ENCODE data around the gene CMC2. TPM values are rescaled to one million over a fixed set of nuclear protein-coding genes. Genes with fewer than 3 reads are reported as not detected.

CMC2 gene
- 64.2 and 65.7 TPM in 2 replicates for total RNA-seq (2021)
- long read RNA-seq, full-length matches to known transcripts = 12 of 24 reads
- long read RNA-seq, partial matches to known transcripts = 0 of 24 reads
- long read RNA-seq, other reads (novel, unspliced or antisense) = 12 of 24 reads

GRCh38 chr16:81006813-81007695, at the start of gene CMC2, which contains the start of gene CENPN:
CMC2 (minus strand) TSS chr16:81006885; CDS start chr16:80997394, 9,491 bp downstream.
CENPN (plus strand) TSS chr16:81007214; CDS start chr16:81011940, 4,726 bp downstream.
- H3K36me3 Mint-ChIP-seq (ENCODE audit: insufficient read depth in 1 of 3, low read depth in 3 of 3) = peaks cover 7 to 22% (median 20%) of the 10 kb centered on the region in 3 experiments
- peaks cover 33% of the 10 kb centered on the region; the same call in 1 of the 2 replicates for H3K79me2 ChIP-seq (ENCODE audit: insufficient read depth, low read length)
- H2AFZ ChIP-seq (ENCODE audit: low read length) = no peak within 1 kb of the TSS
- peak within 1 kb of the TSS; percentile 98 for H3K9ac ChIP-seq (ENCODE audit: extremely low read depth, insufficient read length, low read length)
- no peak within 1 kb of the TSS for H3T11ph ChIP-seq (ENCODE audit: low read length)
- peak; percentile 98 for DNase-seq
- peak within 1 kb of the TSS; percentile 93 for H3K56ac ChIP-seq (ENCODE audit: insufficient read length, low read depth, low read length)
- H3K14ac ChIP-seq (ENCODE audit: insufficient read depth, low read length) = peak within 1 kb of the TSS; percentile 100
- no peaks in the 10 kb centered on the region for H3K27me3 ChIP-seq (ENCODE audit: insufficient read depth, low read length)
- peaks cover 18 to 25% of the 10 kb centered on the region in 2 experiments for H3K4me1 Mint-ChIP-seq
- no peak within 1 kb of the TSS for H2BK12ac ChIP-seq (ENCODE audit: insufficient read length, low read depth, low read length)
- peak within 1 kb of the TSS; percentile 98 for H4K5ac ChIP-seq (ENCODE audit: insufficient read length, low read depth, low read length)
- no peak for TF ChIP-seq CTCF (conservative IDR thresholded peaks at IDR 0.05)
- H3K18ac ChIP-seq (ENCODE audit: insufficient read length, low read depth, low read length) = peak within 1 kb of the TSS; percentile 100
- H3K79me1 ChIP-seq (ENCODE audit: insufficient read depth, low read depth, low read length, poor library complexity, severe bottlenecking) = peaks cover 17% of the 10 kb centered on the region
- H3K9me3 Mint-ChIP-seq = no peaks in the 10 kb centered on the region; a peak in 1 of 5 replicates
- H2BK20ac ChIP-seq (ENCODE audit: low read depth, low read length, poor library complexity, severe bottlenecking) = no peak within 1 kb of the TSS
- H4K20me1 ChIP-seq (ENCODE audit: control insufficient read depth, insufficient read depth, insufficient read length) = no peaks in the 10 kb centered on the region
- H4K91ac ChIP-seq (ENCODE audit: insufficient read length, low read depth, low read length) = no peak within 1 kb of the TSS
- peak within 1 kb of the TSS; percentile 73 for H3K27ac ChIP-seq (ENCODE audit: insufficient read length, low read depth, low read length)
- H2AK5ac ChIP-seq (ENCODE audit: insufficient read length, low read length) = no peak within 1 kb of the TSS
- H3K23me2 ChIP-seq (ENCODE audit: insufficient read length, low read depth, low read length, poor library complexity, severe bottlenecking) = no peaks in the 10 kb centered on the region
- no peaks in the 10 kb centered on the region for H3K4me1 ChIP-seq (ENCODE audit: insufficient read depth, low read length)
- no peaks in the 10 kb centered on the region for H3K9me3 ChIP-seq (ENCODE audit: control insufficient read depth, low read depth, low read length)
- H2BK5ac ChIP-seq (ENCODE audit: insufficient read length, low read length) = peak within 1 kb of the TSS; percentile 97
- peak within 1 kb of the TSS; percentile 76 for H2BK120ac ChIP-seq (ENCODE audit: low read depth, low read length, poor library complexity, severe bottlenecking)
- H3K27ac Mint-ChIP-seq = peak within 1 kb of the TSS; percentile 100
- no peak within 1 kb of the TSS for H3K23ac ChIP-seq (ENCODE audit: insufficient read length, low read depth, low read length)
- H4K8ac ChIP-seq (replicated peaks; ENCODE audit: insufficient read length, low read depth, low read length) = peak within 1 kb of the TSS; percentile 93
- H3K4me2 ChIP-seq (ENCODE audit: insufficient read depth, insufficient read length, low read length) = peak within 1 kb of the TSS; percentile 76
- no peak within 1 kb of the TSS; the same call in 1 of the 2 replicates for H2BK15ac ChIP-seq (ENCODE audit: low read depth, low read length)
- H3K27me3 Mint-ChIP-seq (ENCODE audit: low read depth) = no peaks in the 10 kb centered on the region; the same call in 1 of the 2 replicates
- no CpG with 5 or more reads among the region's 75 CpGs for WGBS (ENCODE audit: extremely low coverage, insufficient read length, low lambda C conversion rate)
- H3K4ac ChIP-seq (ENCODE audit: low read depth, low read length) = no peak within 1 kb of the TSS
- peak within 1 kb of the TSS; percentile 93 to 99 for H3K4me3 Mint-ChIP-seq
